Transverse colon (tissue), 3 donors: ENCODE data around the gene ECHS1.

Experiments
- POLR2A ChIP-seq: fragments of 450-650 bp; IDR thresholded peaks from one replicate; pipeline ENCODE4 v1.6.1; 2016; ENCODE audit warnings: antibody characterized with exemption, mild to moderate bottlenecking, moderate library complexity
- TF ChIP-seq, protein P1 (sequence below), 5 experiments: fragments of 200-600 bp in 3 of 5; fragments of 450-650 bp in 2 of 5; sonication (generic) in 3 of 5; IDR thresholded peaks; 1 replicate in 2 of 5; 2 replicates in 3 of 5; pipeline ENCODE4 v1.5.1; 2016 to 2017; ENCODE audit warnings: antibody characterized with exemption in 5 of 5, inconsistent platforms in 3 of 5, mild to moderate bottlenecking in 2 of 5, moderate library complexity in 1 of 5

DNA sequence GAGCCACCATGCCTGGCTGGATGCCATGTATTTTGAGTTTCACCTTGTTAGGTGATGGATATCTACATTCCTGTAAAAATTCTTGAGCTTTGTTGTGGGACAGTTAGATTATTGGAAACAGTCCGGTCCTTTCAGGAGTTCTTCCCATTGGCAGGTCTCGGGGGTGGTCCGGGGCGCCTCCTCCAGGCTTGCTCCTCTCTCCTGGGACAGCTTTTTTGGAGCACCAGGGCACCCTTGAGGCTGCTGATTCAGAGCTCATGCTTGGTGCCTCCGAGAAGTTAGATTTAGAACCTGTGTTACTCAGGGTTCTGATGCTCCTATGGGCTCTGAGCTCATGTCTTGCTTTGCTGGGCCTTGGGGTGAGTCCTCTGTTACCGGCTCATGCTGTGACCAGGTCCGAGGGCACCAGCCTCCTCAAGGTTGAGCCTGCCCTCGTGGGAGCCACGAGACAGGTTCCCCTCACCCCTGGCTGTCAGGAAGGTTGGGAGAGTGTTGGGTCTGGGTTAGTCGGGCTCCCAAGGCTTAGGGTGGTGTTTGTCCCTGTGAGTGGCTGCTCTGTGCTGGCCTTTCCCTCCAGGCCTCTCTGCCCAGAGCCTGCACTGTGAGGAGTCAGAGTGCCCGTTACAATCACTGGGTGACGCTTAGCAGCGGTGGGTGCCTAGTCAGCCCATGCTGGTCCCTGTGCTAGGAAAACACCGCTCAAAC lies 45.3 kb upstream of the ECHS1 start:
- TF ChIP-seq, protein P1, sequence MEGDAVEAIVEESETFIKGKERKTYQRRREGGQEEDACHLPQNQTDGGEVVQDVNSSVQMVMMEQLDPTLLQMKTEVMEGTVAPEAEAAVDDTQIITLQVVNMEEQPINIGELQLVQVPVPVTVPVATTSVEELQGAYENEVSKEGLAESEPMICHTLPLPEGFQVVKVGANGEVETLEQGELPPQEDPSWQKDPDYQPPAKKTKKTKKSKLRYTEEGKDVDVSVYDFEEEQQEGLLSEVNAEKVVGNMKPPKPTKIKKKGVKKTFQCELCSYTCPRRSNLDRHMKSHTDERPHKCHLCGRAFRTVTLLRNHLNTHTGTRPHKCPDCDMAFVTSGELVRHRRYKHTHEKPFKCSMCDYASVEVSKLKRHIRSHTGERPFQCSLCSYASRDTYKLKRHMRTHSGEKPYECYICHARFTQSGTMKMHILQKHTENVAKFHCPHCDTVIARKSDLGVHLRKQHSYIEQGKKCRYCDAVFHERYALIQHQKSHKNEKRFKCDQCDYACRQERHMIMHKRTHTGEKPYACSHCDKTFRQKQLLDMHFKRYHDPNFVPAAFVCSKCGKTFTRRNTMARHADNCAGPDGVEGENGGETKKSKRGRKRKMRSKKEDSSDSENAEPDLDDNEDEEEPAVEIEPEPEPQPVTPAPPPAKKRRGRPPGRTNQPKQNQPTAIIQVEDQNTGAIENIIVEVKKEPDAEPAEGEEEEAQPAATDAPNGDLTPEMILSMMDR (IDR thresholded peaks at IDR 0.05): no peak
- no peak for TF ChIP-seq POLR2A
